Loucy (cell line): Measurements from ENCODE around the gene PDLIM7.

Experiments used
- H2AFZ ChIP-seq: fragments of 200-600 bp; sonication (generic); 2 replicates; pipeline ENCODE4 v1.6.0; 2016; ENCODE audit warnings: antibody characterized with exemption, mild to moderate bottlenecking, low read length, moderate library complexity
- H3F3A ChIP-seq: fragments of 200-600 bp; 2 replicates; pipeline ENCODE4 v1.6.0; 2016; ENCODE audit warnings: antibody characterized with exemption, low read depth, mild to moderate bottlenecking
- H3K27me3 ChIP-seq: fragments of 200-600 bp; sonication (generic); 2 replicates; pipeline ENCODE4 v1.6.1; 2014; ENCODE audit warnings: low read length, mild to moderate bottlenecking; ENCODE audit not compliant: insufficient read depth, poor library complexity, severe bottlenecking
- H3K36me3 ChIP-seq: fragments of 200-600 bp; sonication (generic); 2 replicates; pipeline ENCODE4 v1.6.1; 2016; ENCODE audit warnings: low read length; ENCODE audit not compliant: insufficient read depth
- H3K4me1 ChIP-seq: fragments of 200-600 bp; sonication (generic); 2 replicates; pipeline ENCODE4 v1.5.1; 2014; ENCODE audit warnings: low read length, mild to moderate bottlenecking; ENCODE audit not compliant: insufficient read depth, poor library complexity, severe bottlenecking
- H3K4me2 ChIP-seq: fragments of 200-600 bp; sonication (generic); 2 replicates; pipeline ENCODE4 v1.6.0; 2014; ENCODE audit warnings: antibody characterized with exemption, low read length, low read depth, mild to moderate bottlenecking; ENCODE audit not compliant: poor library complexity, severe bottlenecking
- H3K4me3 ChIP-seq: fragments of 200-600 bp; sonication (generic); 2 replicates; pipeline ENCODE4 v1.5.1; 2014; ENCODE audit warnings: low read length, mild to moderate bottlenecking, mixed read lengths; ENCODE audit not compliant: poor library complexity, severe bottlenecking
- H3K79me2 ChIP-seq: fragments of 200-600 bp; sonication (generic); 2 replicates; pipeline ENCODE4 v1.6.1; 2014; ENCODE audit warnings: low read length; ENCODE audit not compliant: insufficient read depth
- H3K9ac ChIP-seq: fragments of 200-600 bp; sonication (generic); 2 replicates; pipeline ENCODE4 v1.6.0; 2014; ENCODE audit warnings: mild to moderate bottlenecking, low read depth, low read length, moderate library complexity; ENCODE audit not compliant: poor library complexity, severe bottlenecking
- H3K9me2 ChIP-seq: fragments of 200-600 bp; sonication (generic); replicated peaks from 2 replicates; pipeline ENCODE4 v1.6.1; 2016; ENCODE audit warnings: low read depth, low read length, mixed read lengths
- H3K9me3 ChIP-seq: fragments of 200-600 bp; sonication (generic); 2 replicates; pipeline ENCODE4 v1.6.1; 2014; ENCODE audit warnings: mild to moderate bottlenecking, antibody characterized with exemption, low read length, low read depth; ENCODE audit not compliant: insufficient read depth
- H4K20me1 ChIP-seq: fragments of 200-600 bp; sonication (generic); 2 replicates; pipeline ENCODE4 v1.6.0; 2014; ENCODE audit warnings: antibody characterized with exemption, low read length, mild to moderate bottlenecking; ENCODE audit not compliant: insufficient read depth, poor library complexity, severe bottlenecking
- EZH2phosphoT487 ChIP-seq: fragments of 200-600 bp; IDR thresholded peaks from 2 replicates; pipeline ENCODE4 v1.6.1; 2018; ENCODE audit warnings: antibody characterized with exemption, mild to moderate bottlenecking, moderate library complexity, borderline replicate concordance
- TF ChIP-seq, protein P1 (sequence below): fragments of 200-600 bp; sonication (generic); conservative IDR thresholded peaks from 2 replicates; pipeline ENCODE4 v1.5.1; 2014; ENCODE audit warnings: mild to moderate bottlenecking, antibody characterized with exemption, low read length

The PDLIM7 gene

GRCh38 chr5:177445917-177446199, 51.5 kb downstream of the PDLIM7 start:
- H3K9me3 ChIP-seq: no peaks in the 10 kb centered on the region
- no peaks in the 10 kb centered on the region for H4K20me1 ChIP-seq
- TF ChIP-seq, protein P1, sequence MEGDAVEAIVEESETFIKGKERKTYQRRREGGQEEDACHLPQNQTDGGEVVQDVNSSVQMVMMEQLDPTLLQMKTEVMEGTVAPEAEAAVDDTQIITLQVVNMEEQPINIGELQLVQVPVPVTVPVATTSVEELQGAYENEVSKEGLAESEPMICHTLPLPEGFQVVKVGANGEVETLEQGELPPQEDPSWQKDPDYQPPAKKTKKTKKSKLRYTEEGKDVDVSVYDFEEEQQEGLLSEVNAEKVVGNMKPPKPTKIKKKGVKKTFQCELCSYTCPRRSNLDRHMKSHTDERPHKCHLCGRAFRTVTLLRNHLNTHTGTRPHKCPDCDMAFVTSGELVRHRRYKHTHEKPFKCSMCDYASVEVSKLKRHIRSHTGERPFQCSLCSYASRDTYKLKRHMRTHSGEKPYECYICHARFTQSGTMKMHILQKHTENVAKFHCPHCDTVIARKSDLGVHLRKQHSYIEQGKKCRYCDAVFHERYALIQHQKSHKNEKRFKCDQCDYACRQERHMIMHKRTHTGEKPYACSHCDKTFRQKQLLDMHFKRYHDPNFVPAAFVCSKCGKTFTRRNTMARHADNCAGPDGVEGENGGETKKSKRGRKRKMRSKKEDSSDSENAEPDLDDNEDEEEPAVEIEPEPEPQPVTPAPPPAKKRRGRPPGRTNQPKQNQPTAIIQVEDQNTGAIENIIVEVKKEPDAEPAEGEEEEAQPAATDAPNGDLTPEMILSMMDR: no peak
- TF ChIP-seq EZH2phosphoT487: no peak
- H2AFZ ChIP-seq: no peak overlapping the region
- peak overlapping the region; percentile 67 for H3K9ac ChIP-seq
- H3K4me1 ChIP-seq: no peaks in the 10 kb centered on the region
- no peaks in the 10 kb centered on the region for H3K36me3 ChIP-seq
- peak overlapping the region; percentile 80 for H3K4me2 ChIP-seq
- no peaks in the 10 kb centered on the region for H3F3A ChIP-seq
- peak overlapping the region; percentile 72 for H3K4me3 ChIP-seq
- no peaks in the 10 kb centered on the region for H3K79me2 ChIP-seq
- no peaks in the 10 kb centered on the region for H3K27me3 ChIP-seq
- H3K9me2 ChIP-seq: no peaks in the 10 kb centered on the region

DNA sequence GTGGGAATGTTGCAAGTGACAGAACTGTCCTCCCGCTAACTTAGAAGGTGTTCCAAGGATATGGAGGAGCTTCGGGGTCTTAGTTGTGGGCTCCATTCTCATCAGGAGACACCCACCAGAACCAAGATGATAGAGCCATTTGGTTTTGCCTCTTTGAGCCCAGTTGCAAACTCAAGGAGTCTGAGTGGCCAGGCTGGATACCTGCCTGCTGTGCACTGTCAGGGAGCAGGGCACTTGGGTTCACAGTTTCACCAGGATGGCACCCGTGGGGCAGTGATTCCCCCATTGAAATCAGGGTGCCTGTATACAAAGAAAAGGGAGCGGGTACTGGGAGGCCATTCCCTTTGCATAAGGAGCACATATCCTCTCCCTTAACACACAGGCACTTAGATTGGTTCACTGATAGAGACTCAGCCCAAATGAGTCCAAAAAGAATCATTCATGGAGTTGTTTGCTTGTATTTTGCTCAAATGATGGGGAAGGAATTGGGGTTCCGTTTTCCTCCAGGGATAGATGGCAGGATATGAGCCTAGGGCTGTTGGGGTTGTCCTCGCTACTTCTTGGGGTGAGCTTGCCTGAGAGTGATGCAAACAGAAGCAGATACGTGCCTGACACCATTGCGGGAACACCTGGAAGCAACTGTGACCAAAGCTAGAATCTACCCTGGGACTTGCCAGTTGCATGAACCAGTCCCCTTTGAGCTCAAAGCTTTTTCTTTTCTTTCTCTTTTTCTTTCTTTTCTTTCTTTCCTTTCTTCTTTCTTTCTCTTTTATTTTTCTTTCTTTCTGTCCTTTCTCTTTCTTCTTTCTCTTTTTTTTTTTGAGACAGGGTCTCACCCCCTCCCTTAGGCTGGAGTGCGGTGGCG, 52.1 kb downstream of the PDLIM7 start:
- H3K36me3 ChIP-seq: no peaks in the 10 kb centered on the region
- H3K4me3 ChIP-seq: no peak overlapping the region

GRCh38 chr5:177444106-177445051, 53.0 kb downstream of the PDLIM7 start:
- Histone ChIP-seq H3K4me3 (no peak overlapping the region), H3K9me3 (no peaks in the 10 kb centered on the region), H3K4me2 (no peak overlapping the region), H2AFZ (no peak overlapping the region), H3K9ac (no peak overlapping the region), H3K79me2 (no peaks in the 10 kb centered on the region), H3K27me3 (no peaks in the 10 kb centered on the region), H3K9me2 (no peaks in the 10 kb centered on the region), H3F3A (no peaks in the 10 kb centered on the region), H3K4me1 (no peaks in the 10 kb centered on the region), H4K20me1 (no peaks in the 10 kb centered on the region), H3K36me3 (no peaks in the 10 kb centered on the region)
- TF ChIP-seq, protein P1: no peak
- TF ChIP-seq EZH2phosphoT487: no peak

More for the DNA sequence above, 52.1 kb downstream of the PDLIM7 start:
- no peaks in the 10 kb centered on the region for H3K79me2 ChIP-seq
- H3K9ac ChIP-seq: peak overlapping the region; percentile 67
- no peaks in the 10 kb centered on the region for H3K27me3 ChIP-seq
- no peaks in the 10 kb centered on the region for H3F3A ChIP-seq
- no peaks in the 10 kb centered on the region for H3K4me1 ChIP-seq
- no peaks in the 10 kb centered on the region for H3K9me3 ChIP-seq
- H3K4me2 ChIP-seq: peak overlapping the region; percentile 80
- H3K9me2 ChIP-seq: no peaks in the 10 kb centered on the region
- TF ChIP-seq EZH2phosphoT487: no peak
- TF ChIP-seq, protein P1: no peak
- no peaks in the 10 kb centered on the region for H4K20me1 ChIP-seq
- no peak overlapping the region for H2AFZ ChIP-seq
